22Rv1 (cell line): ENCODE data around the gene WEE2.

Source experiments
- H3K27ac ChIP-seq: fragments of 450-650 bp; 2 replicates; pipeline ENCODE4 v1.5.1; 2017
- CTCF ChIP-seq: fragments of 450-650 bp; IDR thresholded peaks from 2 replicates; pipeline ENCODE4 v1.5.1; 2017; ENCODE audit warnings: mild to moderate bottlenecking
- ZFX ChIP-seq: fragments of 450-650 bp; IDR thresholded peaks from 2 replicates; pipeline ENCODE4 v1.6.1; 2017; ENCODE audit warnings: antibody characterized with exemption, borderline replicate concordance

The WEE2 gene

GRCh38 chr7:141706239-141707064, 1.7 kb upstream of the WEE2 start:
- no peak overlapping the region for H3K27ac ChIP-seq

GRCh38 chr7:141709318-141709717, 1.2 kb downstream of the WEE2 start:
- H3K27ac ChIP-seq: no peak overlapping the region
- TF ChIP-seq CTCF (no peak), ZFX (no peak)

More at GRCh38 chr7:141706239-141707064, 1.7 kb upstream of the WEE2 start:
- TF ChIP-seq CTCF (no peak), ZFX (no peak)

GRCh38 chr7:141709749-141710148, 1.6 kb downstream of the WEE2 start:
- TF ChIP-seq CTCF: no peak
- no peak for TF ChIP-seq ZFX
- no peak overlapping the region for H3K27ac ChIP-seq

GRCh38 chr7:141710301-141710700, 2.1 kb downstream of the WEE2 start:
- H3K27ac ChIP-seq: no peak overlapping the region

GRCh38 chr7:141712603-141713255, 4.6 kb downstream of the WEE2 start:
- TF ChIP-seq ZFX (no peak), CTCF (no peak)
- no peak overlapping the region for H3K27ac ChIP-seq

More at GRCh38 chr7:141710301-141710700, 2.1 kb downstream of the WEE2 start:
- TF ChIP-seq CTCF (no peak), ZFX (no peak)

GRCh38 chr7:141713890-141714289, 5.7 kb downstream of the WEE2 start:
- TF ChIP-seq CTCF (no peak), ZFX (no peak)

GRCh38 chr7:141714571-141714970, 6.4 kb downstream of the WEE2 start:
- TF ChIP-seq CTCF: no peak
- no peak for TF ChIP-seq ZFX
- H3K27ac ChIP-seq: no peak overlapping the region

More at GRCh38 chr7:141713890-141714289, 5.7 kb downstream of the WEE2 start:
- no peak overlapping the region for H3K27ac ChIP-seq
